Peyer's patch (tissue), 4 donors: ENCODE data around the gene TDRD12. TPM values are rescaled to one million over a fixed set of nuclear protein-coding genes. Genes with fewer than 3 reads are reported as not detected.

Source experiments
- DNase-seq, 3 donors: peaks; one replicate each; pipeline ENCODE4 v3.0.0-alpha.2; 2017 to 2019
- H3K27ac ChIP-seq, 4 donors: fragments of 200-600 bp; sonication (generic); one replicate each; pipeline ENCODE4 v1.5.1; 2016 to 2019
- H3K27me3 ChIP-seq, 2 donors: fragments of 200-600 bp; sonication (generic); one replicate each; pipeline ENCODE4 v1.5.1; 2019
- H3K36me3 ChIP-seq, 3 donors: fragments of 200-600 bp; sonication (generic); one replicate each; pipeline ENCODE4 v1.5.1; 2016 to 2019
- H3K4me1 ChIP-seq, 4 donors: fragments of 200-600 bp; sonication (generic); one replicate each; pipeline ENCODE4 v1.5.1; 2016 to 2019
- H3K4me3 ChIP-seq, 4 donors: fragments of 200-600 bp; sonication (generic); 1 replicate in 3 of 4; 2 replicates in 1 of 4; pipeline ENCODE4 v1.5.1; 2016 to 2019; ENCODE audit warnings: mild to moderate bottlenecking in 1 of 4
- H3K9me3 ChIP-seq, 4 donors: fragments of 200-600 bp; sonication (generic); one replicate each; pipeline ENCODE4 v1.5.1; 2016 to 2019; ENCODE audit warnings: mild to moderate bottlenecking in 1 of 4
- CTCF ChIP-seq, 6 experiments: fragments of 450-650 bp in 4 of 6; fragments of 200-600 bp in 2 of 6; sonication (generic) in 1 of 6; IDR thresholded peaks; one replicate each; pipeline ENCODE4 v1.5.1; 2017 to 2019; ENCODE audit warnings: antibody characterized with exemption in 6 of 6, mild to moderate bottlenecking in 3 of 6, moderate library complexity in 1 of 6
- POLR2A ChIP-seq, 2 donors: fragments of 450-650 bp; IDR thresholded peaks; one replicate each; pipeline ENCODE4 v1.5.1; 2017; ENCODE audit warnings: antibody characterized with exemption in 2 of 2, mild to moderate bottlenecking in 2 of 2, moderate library complexity in 2 of 2
- total RNA-seq, 4 donors: library from RNA; depleted of rRNA; stranded (reverse); fragments of >200 nt; gene quantifications; one replicate each; pipeline ENCODE4 v1.1.0, GENCODE V29; 2016

Gene TDRD12
- total RNA-seq, 4 donors from 2014 or later: 1.7 TPM; not detected in 3

- DNase-seq: no peak
Measured at GRCh38 chr19:32819419-32820400, 100.1 kb downstream of the TDRD12 start.

GRCh38 chr19:32822916-32823746 lies 103.6 kb downstream of the TDRD12 start:
- no peaks in the 10 kb centered on the region for H3K4me1 ChIP-seq
- no peak for DNase-seq
- H3K4me3 ChIP-seq: no peak overlapping the region
- TF ChIP-seq CTCF (IDR thresholded peaks at IDR 0.05) (no peak), POLR2A (IDR thresholded peaks at IDR 0.05) (no peak)
- H3K36me3 ChIP-seq: peaks cover 0 to 4% (median 0%) of the 10 kb centered on the region in 3 donors
- H3K27me3 ChIP-seq: no peaks in the 10 kb centered on the region
- H3K9me3 ChIP-seq: no peaks in the 10 kb centered on the region
- no peak overlapping the region for H3K27ac ChIP-seq

More at GRCh38 chr19:32819419-32820400, 100.1 kb downstream of the TDRD12 start:
- Histone ChIP-seq H3K9me3 (no peaks in the 10 kb centered on the region), H3K36me3 (no peaks in the 10 kb centered on the region), H3K27ac (no peak overlapping the region), H3K4me1 (no peaks in the 10 kb centered on the region), H3K27me3 (no peaks in the 10 kb centered on the region), H3K4me3 (no peak overlapping the region)
- TF ChIP-seq CTCF (IDR thresholded peaks at IDR 0.05) (no peak), POLR2A (IDR thresholded peaks at IDR 0.05) (no peak)

GRCh38 chr19:32823747-32824102 lies 104.2 kb downstream of the TDRD12 start:
- Histone ChIP-seq H3K36me3 (peaks cover 0 to 10% (median 0%) of the 10 kb centered on the region in 3 donors), H3K4me3 (no peak overlapping the region), H3K27me3 (no peaks in the 10 kb centered on the region), H3K9me3 (no peaks in the 10 kb centered on the region), H3K27ac (no peak overlapping the region), H3K4me1 (no peaks in the 10 kb centered on the region)
- no peak for DNase-seq
- TF ChIP-seq POLR2A (IDR thresholded peaks at IDR 0.05) (no peak), CTCF (IDR thresholded peaks at IDR 0.05) (no peak)

GRCh38 chr19:32824191-32824751 lies 104.7 kb downstream of the TDRD12 start:
- H3K27me3 ChIP-seq: no peaks in the 10 kb centered on the region
- H3K36me3 ChIP-seq: peaks cover 0 to 16% (median 0%) of the 10 kb centered on the region in 3 donors
- no peak for DNase-seq
- no peaks in the 10 kb centered on the region for H3K9me3 ChIP-seq
- H3K27ac ChIP-seq: no peak overlapping the region
- H3K4me3 ChIP-seq: no peak overlapping the region
- TF ChIP-seq POLR2A (IDR thresholded peaks at IDR 0.05): no peak
- no peak for TF ChIP-seq CTCF (IDR thresholded peaks at IDR 0.05)
- no peaks in the 10 kb centered on the region for H3K4me1 ChIP-seq

- no peak overlapping the region for H3K27ac ChIP-seq
- H3K27me3 ChIP-seq: no peaks in the 10 kb centered on the region
- H3K9me3 ChIP-seq: no peaks in the 10 kb centered on the region
- TF ChIP-seq CTCF (IDR thresholded peaks at IDR 0.05) (no peak), POLR2A (IDR thresholded peaks at IDR 0.05) (no peak)
- no peak for DNase-seq
- H3K36me3 ChIP-seq: peaks cover 0 to 23% (median 0%) of the 10 kb centered on the region in 3 donors
- H3K4me3 ChIP-seq: no peak overlapping the region
- no peaks in the 10 kb centered on the region for H3K4me1 ChIP-seq
Measured at GRCh38 chr19:32824916-32825608, 105.5 kb downstream of the TDRD12 start.
